GM19023 (cell line): ENCODE measurements around the gene RGS19.

Experiments
- ATAC-seq: cut with Tn5 transposase; IDR thresholded peaks from one replicate; pipeline ENCODE4 v1.9.1; 2021; ENCODE audit warnings: mild to moderate bottlenecking, moderate library complexity; ENCODE audit not compliant: unreplicated experiment

Gene RGS19

GRCh38 chr20:64037498-64038213 is 41.7 kb downstream of the RGS19 start:
- no peak for ATAC-seq

- no peak for ATAC-seq
These were observed 42.2 kb downstream of the RGS19 start for GRCh38 chr20:64037199-64037497.

- no peak for ATAC-seq
These were observed 42.7 kb downstream of the RGS19 start for GRCh38 chr20:64036346-64037198.

- ATAC-seq, result no peak
These were observed 43.4 kb downstream of the RGS19 start, which contains the start of gene C20orf204 for GRCh38 chr20:64035933-64036345. Gene C20orf204 (plus strand): TSS chr20:64036182. CDS start chr20:64036324, 142 bp downstream.

- ATAC-seq, result no peak
These were observed 44.0 kb downstream of the RGS19 start for GRCh38 chr20:64035066-64035932.

- ATAC-seq, result no peak
These were observed 45.3 kb downstream of the RGS19 start for GRCh38 chr20:64033981-64034493.

GRCh38 chr20:64032706-64033624 is 46.4 kb downstream of the RGS19 start:
- ATAC-seq, result no peak

GRCh38 chr20:64031822-64032314 is 47.5 kb downstream of the RGS19 start:
- ATAC-seq, result no peak

- no peak for ATAC-seq
These were observed 48.8 kb downstream of the RGS19 start for GRCh38 chr20:64030371-64031134.

GRCh38 chr20:64029293-64030117 is 49.8 kb downstream of the RGS19 start:
- no peak for ATAC-seq

GRCh38 chr20:64027981-64028685 is 51.2 kb downstream of the RGS19 start:
- no peak for ATAC-seq

- no peak for ATAC-seq
These were observed 53.4 kb downstream of the RGS19 start for GRCh38 chr20:64025826-64026412.

- ATAC-seq, result no peak
These were observed 54.1 kb downstream of the RGS19 start for GRCh38 chr20:64025101-64025825.

GRCh38 chr20:64024141-64024990 is 55.0 kb downstream of the RGS19 start:
- no peak for ATAC-seq

GRCh38 chr20:64023361-64024140 is 55.8 kb downstream of the RGS19 start:
- ATAC-seq, result no peak
